Ishikawa (cell line): ENCODE data around the gene LOXHD1.

Source experiments
- CEBPB ChIP-seq: IDR thresholded peaks from 2 replicates; pipeline ENCODE4 v1.6.1; 2012
- CREB1 ChIP-seq: IDR thresholded peaks from 2 replicates; pipeline ENCODE4 v1.6.1; 2012; ENCODE audit warnings: low read depth
- EGR1 ChIP-seq: IDR thresholded peaks from 2 replicates; pipeline ENCODE4 v1.6.1; 2012
- EP300 ChIP-seq: IDR thresholded peaks from 2 replicates; pipeline ENCODE4 v1.6.1; 2012; ENCODE audit warnings: borderline replicate concordance
- FOXM1 ChIP-seq: IDR thresholded peaks from 2 replicates; pipeline ENCODE4 v1.6.1; 2012; ENCODE audit warnings: low read depth, borderline replicate concordance
- MAX ChIP-seq: IDR thresholded peaks from 2 replicates; pipeline ENCODE4 v1.6.1; 2012
- NFIC ChIP-seq: IDR thresholded peaks from 2 replicates; pipeline ENCODE4 v1.6.1; 2012
- RAD21 ChIP-seq: IDR thresholded peaks from 2 replicates; pipeline ENCODE4 v1.6.1; 2012; ENCODE audit warnings: low read depth
- TAF1 ChIP-seq: IDR thresholded peaks from 2 replicates; pipeline ENCODE4 v1.6.1; 2012; ENCODE audit warnings: low read depth, mild to moderate bottlenecking
- TCF12 ChIP-seq: IDR thresholded peaks from 2 replicates; pipeline ENCODE4 v1.6.1; 2012; ENCODE audit warnings: low read depth
- TEAD4 ChIP-seq: IDR thresholded peaks from 2 replicates; pipeline ENCODE4 v1.6.1; 2012
- USF1 ChIP-seq: IDR thresholded peaks from 2 replicates; pipeline ENCODE4 v1.6.1; 2012
- YY1 ChIP-seq: IDR thresholded peaks from 2 replicates; pipeline ENCODE4 v1.6.1; 2012; ENCODE audit warnings: low read depth
- ZBTB7A ChIP-seq: IDR thresholded peaks from 2 replicates; pipeline ENCODE4 v1.6.1; 2012; ENCODE audit warnings: low read depth
- TF ChIP-seq, protein P1 (sequence below): IDR thresholded peaks from 2 replicates; pipeline ENCODE4 v1.6.1; 2012; ENCODE audit warnings: low read depth, mild to moderate bottlenecking

LOXHD1 gene

GRCh38 chr18:46683252-46683651 is 26.2 kb upstream of the LOXHD1 start:
- TF ChIP-seq FOXM1, result no peak
- TF ChIP-seq TCF12, result no peak
- no peak for TF ChIP-seq EP300
- TF ChIP-seq NFIC, result no peak
- TF ChIP-seq RAD21, result no peak
- no peak for TF ChIP-seq TAF1
- no peak for TF ChIP-seq EGR1
- no peak for TF ChIP-seq TEAD4
- no peak for TF ChIP-seq CREB1

DNA sequence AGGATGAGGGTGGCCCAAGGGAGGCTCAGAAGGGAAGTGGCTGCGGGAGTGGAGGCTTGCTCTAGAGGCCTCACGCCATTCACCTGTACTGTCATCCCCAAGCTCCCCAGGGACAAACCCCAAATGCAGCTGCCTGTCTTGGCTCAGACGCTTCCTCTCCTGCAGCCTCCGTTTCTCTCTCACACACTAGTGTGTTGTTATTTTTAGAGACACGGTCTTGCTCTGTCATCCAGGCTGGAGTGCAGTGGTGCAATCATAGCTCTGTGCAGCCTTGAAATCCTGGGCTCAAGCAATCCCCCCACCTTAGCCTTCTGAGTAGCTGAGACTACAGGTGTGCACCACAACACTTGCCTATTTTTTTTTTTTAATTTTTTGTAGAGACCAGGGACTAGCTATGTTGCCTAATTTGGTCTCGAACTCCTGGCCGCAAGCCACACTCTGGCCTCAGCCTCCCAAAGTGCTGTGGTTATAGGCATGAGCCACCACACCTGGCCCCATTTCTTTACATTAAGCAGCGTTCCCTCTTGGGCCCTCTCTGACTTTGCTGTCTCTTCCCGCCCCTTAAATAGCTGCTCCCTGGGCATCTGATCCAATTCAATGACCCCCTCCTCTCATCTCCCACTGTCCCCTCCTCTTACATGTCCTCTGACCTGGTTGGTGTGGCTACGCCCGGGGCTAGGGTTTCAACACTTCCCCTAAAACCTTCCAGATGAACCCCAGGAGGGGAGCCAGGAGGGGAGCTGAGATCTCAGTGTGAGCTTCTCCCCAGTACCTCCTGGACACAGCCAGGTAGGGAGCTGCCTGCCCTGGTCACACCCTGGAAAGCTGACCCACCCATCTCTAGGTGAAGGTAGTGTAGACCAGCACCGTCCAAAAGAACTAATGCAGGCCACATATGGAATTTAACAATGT is 24.0 kb upstream of the LOXHD1 start:
- TF ChIP-seq TEAD4, result no peak

DNA sequence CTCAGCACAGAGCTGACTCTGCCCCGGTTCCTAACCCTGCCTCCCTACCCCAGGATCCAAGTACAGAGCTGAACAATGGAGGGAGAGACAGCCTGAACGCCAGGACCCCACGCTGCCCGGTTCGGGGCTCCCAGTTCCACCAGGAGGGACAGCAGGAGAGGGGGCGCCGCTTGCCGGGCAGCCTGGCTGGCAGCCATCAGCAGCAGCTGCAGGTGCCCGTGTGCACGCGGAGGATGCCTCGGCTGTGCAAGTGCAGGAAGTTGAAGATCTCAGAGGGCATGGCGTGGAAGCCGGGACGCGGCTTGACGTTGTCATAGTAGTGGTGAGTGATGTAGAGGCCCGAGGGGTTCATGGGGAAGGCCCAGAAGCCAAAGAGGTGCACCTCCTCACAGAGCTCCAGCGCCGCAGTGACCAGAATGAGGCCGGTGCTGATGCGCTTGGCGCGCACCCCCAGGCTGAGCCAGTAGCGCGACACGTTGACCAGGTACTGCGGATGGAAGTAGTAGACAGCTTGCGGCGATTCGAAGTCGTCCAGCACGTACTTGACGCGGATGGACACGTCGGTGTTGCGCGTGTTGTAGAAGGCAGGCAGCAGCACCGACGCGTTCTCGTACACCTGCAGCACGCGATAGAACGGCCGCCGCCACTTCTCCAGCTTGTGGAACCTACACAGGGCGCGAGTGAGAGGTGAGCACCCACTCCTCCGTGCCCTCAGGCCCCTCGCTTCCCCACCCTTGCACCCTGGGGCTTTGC is 23.0 kb upstream of the LOXHD1 start:
- TF ChIP-seq ZBTB7A (no peak), TEAD4 (no peak), CREB1 (no peak), USF1 (no peak), RAD21 (no peak), TAF1 (no peak), EP300 (no peak), CEBPB (no peak), NFIC (no peak), MAX (no peak), EGR1 (no peak), YY1 (no peak), FOXM1 (no peak), TCF12 (no peak)
- TF ChIP-seq, protein P1, sequence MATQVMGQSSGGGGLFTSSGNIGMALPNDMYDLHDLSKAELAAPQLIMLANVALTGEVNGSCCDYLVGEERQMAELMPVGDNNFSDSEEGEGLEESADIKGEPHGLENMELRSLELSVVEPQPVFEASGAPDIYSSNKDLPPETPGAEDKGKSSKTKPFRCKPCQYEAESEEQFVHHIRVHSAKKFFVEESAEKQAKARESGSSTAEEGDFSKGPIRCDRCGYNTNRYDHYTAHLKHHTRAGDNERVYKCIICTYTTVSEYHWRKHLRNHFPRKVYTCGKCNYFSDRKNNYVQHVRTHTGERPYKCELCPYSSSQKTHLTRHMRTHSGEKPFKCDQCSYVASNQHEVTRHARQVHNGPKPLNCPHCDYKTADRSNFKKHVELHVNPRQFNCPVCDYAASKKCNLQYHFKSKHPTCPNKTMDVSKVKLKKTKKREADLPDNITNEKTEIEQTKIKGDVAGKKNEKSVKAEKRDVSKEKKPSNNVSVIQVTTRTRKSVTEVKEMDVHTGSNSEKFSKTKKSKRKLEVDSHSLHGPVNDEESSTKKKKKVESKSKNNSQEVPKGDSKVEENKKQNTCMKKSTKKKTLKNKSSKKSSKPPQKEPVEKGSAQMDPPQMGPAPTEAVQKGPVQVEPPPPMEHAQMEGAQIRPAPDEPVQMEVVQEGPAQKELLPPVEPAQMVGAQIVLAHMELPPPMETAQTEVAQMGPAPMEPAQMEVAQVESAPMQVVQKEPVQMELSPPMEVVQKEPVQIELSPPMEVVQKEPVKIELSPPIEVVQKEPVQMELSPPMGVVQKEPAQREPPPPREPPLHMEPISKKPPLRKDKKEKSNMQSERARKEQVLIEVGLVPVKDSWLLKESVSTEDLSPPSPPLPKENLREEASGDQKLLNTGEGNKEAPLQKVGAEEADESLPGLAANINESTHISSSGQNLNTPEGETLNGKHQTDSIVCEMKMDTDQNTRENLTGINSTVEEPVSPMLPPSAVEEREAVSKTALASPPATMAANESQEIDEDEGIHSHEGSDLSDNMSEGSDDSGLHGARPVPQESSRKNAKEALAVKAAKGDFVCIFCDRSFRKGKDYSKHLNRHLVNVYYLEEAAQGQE, result no peak

- TF ChIP-seq CEBPB (no peak), EP300 (no peak), TAF1 (no peak), CREB1 (no peak), NFIC (no peak), MAX (no peak), ZBTB7A (no peak), TCF12 (no peak), RAD21 (no peak), TEAD4 (no peak)
- TF ChIP-seq, protein P1, result no peak
These were observed 21.9 kb upstream of the LOXHD1 start for GRCh38 chr18:46678785-46679399.

- TF ChIP-seq TCF12, result no peak
- TF ChIP-seq CREB1, result no peak
- TF ChIP-seq YY1, result no peak
- TF ChIP-seq EP300, result no peak
- TF ChIP-seq, protein P1, result no peak
- TF ChIP-seq EGR1, result no peak
- no peak for TF ChIP-seq CEBPB
- TF ChIP-seq TEAD4, result no peak
- no peak for TF ChIP-seq RAD21
- no peak for TF ChIP-seq FOXM1
- TF ChIP-seq NFIC, result no peak
- TF ChIP-seq ZBTB7A, result no peak
- TF ChIP-seq USF1, result no peak
- TF ChIP-seq TAF1, result no peak
These were observed 21.0 kb upstream of the LOXHD1 start for GRCh38 chr18:46678041-46678440.
